Retinal pigment epithelial cell (primary cell): ENCODE measurements around the gene MGA.

Experiments
- DNase-seq: peaks from one replicate; pipeline ENCODE4 v3.0.0-alpha.2; 2010; ENCODE audit warnings: low read depth
- H3K4me3 ChIP-seq: 2 replicates; pipeline ENCODE4 v1.5.1; 2011; ENCODE audit warnings: mild to moderate bottlenecking, low read length, control low read depth, moderate library complexity
- CTCF ChIP-seq: conservative IDR thresholded peaks from 2 replicates; pipeline ENCODE4 v1.5.1; 2011; ENCODE audit warnings: low read depth, low read length, control low read depth, inconsistent platforms

Gene MGA

GRCh38 chr15:41797201-41797944 is 137.2 kb downstream of the MGA start:
- DNase-seq, result no peak
- no peak overlapping the region for H3K4me3 ChIP-seq
- TF ChIP-seq CTCF, result no peak

GRCh38 chr15:41798607-41799487 is 138.6 kb downstream of the MGA start:
- no peak overlapping the region for H3K4me3 ChIP-seq
- no peak for DNase-seq
- no peak for TF ChIP-seq CTCF

- TF ChIP-seq CTCF, result no peak
- no peak for DNase-seq
- no peak overlapping the region for H3K4me3 ChIP-seq
Measured at GRCh38 chr15:41799488-41799805, 139.2 kb downstream of the MGA start.

GRCh38 chr15:41801185-41801584 is 141.0 kb downstream of the MGA start:
- no peak for TF ChIP-seq CTCF
- no peak for DNase-seq
- H3K4me3 ChIP-seq, result no peak overlapping the region

- no peak for TF ChIP-seq CTCF
- no peak overlapping the region for H3K4me3 ChIP-seq
- DNase-seq, result no peak
Measured at GRCh38 chr15:41801850-41802455, 141.7 kb downstream of the MGA start.

- DNase-seq, result no peak
- H3K4me3 ChIP-seq, result no peak overlapping the region
- TF ChIP-seq CTCF, result no peak
Measured at GRCh38 chr15:41804361-41804760, 144.2 kb downstream of the MGA start.
